Activated T-helper 17 cell treated with anti-CD3 and anti-CD28 coated beads, Interleukin-2, amount 50 U/mL, for 72 hours (primary cell): Measurements from ENCODE around the gene HOXD10. TPM values are rescaled to one million over a fixed set of nuclear protein-coding genes. Genes with fewer than 3 reads are reported as not detected.

Experiments
- ATAC-seq: fragments of 150-1000 bp; cut with Tn5 transposase; replicated peaks from 2 replicates; pipeline ENCODE4 v1.10.0; 2021; ENCODE audit warnings: mild to moderate bottlenecking, moderate library complexity
- H3K27ac Mint-ChIP-seq: one replicate; pipeline ENCODE4 v1.8.0; 2022; ENCODE audit warnings: mixed read lengths
- H3K27me3 Mint-ChIP-seq: one replicate; pipeline ENCODE4 v1.8.0; 2022; ENCODE audit warnings: mixed read lengths
- H3K36me3 Mint-ChIP-seq: one replicate; pipeline ENCODE4 v1.8.0; 2022; ENCODE audit warnings: low read depth, mild to moderate bottlenecking, mixed read lengths
- H3K4me1 Mint-ChIP-seq: one replicate; pipeline ENCODE4 v1.8.0; 2022; ENCODE audit warnings: mixed read lengths
- H3K4me3 Mint-ChIP-seq: one replicate; pipeline ENCODE4 v1.8.0; 2022; ENCODE audit warnings: mild to moderate bottlenecking, mixed read lengths
- H3K9me3 Mint-ChIP-seq: one replicate; pipeline ENCODE4 v1.8.0; 2022; ENCODE audit warnings: mixed read lengths
- total RNA-seq, 2 donors: library from RNA; stranded (reverse); gene quantifications; one replicate each; pipeline ENCODE4 v1.2.3, GENCODE V29; 2022

Gene HOXD10
- total RNA-seq, 2 donors from 2014 or later, result not detected

- no peak for ATAC-seq
- H3K4me3 Mint-ChIP-seq, result no peak overlapping the region
- H3K27me3 Mint-ChIP-seq, result peaks cover 74% of the 10 kb centered on the region
- no peak overlapping the region for H3K27ac Mint-ChIP-seq
- peaks cover 4% of the 10 kb centered on the region for H3K4me1 Mint-ChIP-seq
- peaks cover 4% of the 10 kb centered on the region for H3K9me3 Mint-ChIP-seq
- H3K36me3 Mint-ChIP-seq, result peaks cover 30% of the 10 kb centered on the region
Observed at GRCh38 chr2:176134035-176134434, 17.5 kb downstream of the HOXD10 start.

DNA sequence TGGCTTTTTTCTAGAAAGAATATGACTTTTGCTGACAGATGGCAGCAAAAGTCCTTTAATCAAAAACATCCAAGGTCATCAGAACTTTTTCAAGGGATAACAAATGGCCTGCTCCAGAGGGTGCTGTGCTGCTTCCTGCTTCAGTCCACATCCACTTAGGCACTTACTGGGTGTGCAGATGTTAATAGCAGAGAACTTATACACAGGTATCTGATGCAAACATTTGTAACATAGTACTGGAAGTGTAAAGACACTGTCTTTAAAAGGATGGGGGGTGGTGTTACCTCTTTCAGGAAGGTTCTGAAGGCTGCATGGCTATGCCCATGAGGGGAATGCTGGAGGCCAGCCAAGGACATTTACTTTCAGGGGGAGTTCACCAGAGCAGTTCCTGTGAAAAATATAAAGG, 18.5 kb downstream of the HOXD10 start:
- Mint-ChIP-seq H3K4me1 (peaks cover 4% of the 10 kb centered on the region), H3K27me3 (peaks cover 81% of the 10 kb centered on the region), H3K27ac (no peak overlapping the region), H3K9me3 (peaks cover 4% of the 10 kb centered on the region), H3K4me3 (peak overlapping the region; percentile 40), H3K36me3 (peaks cover 34% of the 10 kb centered on the region)
- no peak for ATAC-seq

GRCh38 chr2:176136374-176137251, 20.0 kb downstream of the HOXD10 start:
- peaks cover 4% of the 10 kb centered on the region for H3K4me1 Mint-ChIP-seq
- no peak for ATAC-seq
- peaks cover 25% of the 10 kb centered on the region for H3K36me3 Mint-ChIP-seq
- peaks cover 80% of the 10 kb centered on the region for H3K27me3 Mint-ChIP-seq
- H3K27ac Mint-ChIP-seq, result no peak overlapping the region
- H3K4me3 Mint-ChIP-seq, result no peak overlapping the region
- H3K9me3 Mint-ChIP-seq, result peaks cover 4% of the 10 kb centered on the region

GRCh38 chr2:176137252-176137580, 20.6 kb downstream of the HOXD10 start:
- Mint-ChIP-seq H3K4me3 (no peak overlapping the region), H3K4me1 (peaks cover 4% of the 10 kb centered on the region), H3K27ac (no peak overlapping the region), H3K36me3 (peaks cover 23% of the 10 kb centered on the region), H3K9me3 (peaks cover 4% of the 10 kb centered on the region), H3K27me3 (peaks cover 80% of the 10 kb centered on the region)
- no peak for ATAC-seq

DNA sequence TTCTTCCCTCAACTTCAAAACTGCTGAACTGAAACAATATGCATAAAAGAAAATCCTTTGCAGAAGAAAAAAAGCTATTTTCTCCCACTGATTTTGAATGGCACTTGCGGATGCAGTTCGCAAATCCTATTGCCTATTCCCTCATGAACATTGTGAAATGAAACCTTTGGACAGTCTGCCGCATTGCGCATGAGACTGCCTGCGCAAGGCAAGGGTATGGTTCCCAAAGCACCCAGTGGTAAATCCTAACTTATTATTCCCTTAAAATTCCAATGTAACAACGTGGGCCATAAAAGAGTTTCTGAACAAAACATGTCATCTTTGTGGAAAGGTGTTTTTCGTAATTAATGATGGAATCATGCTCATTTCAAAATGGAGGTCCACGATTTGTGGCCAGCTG, 21.3 kb downstream of the HOXD10 start:
- Mint-ChIP-seq H3K9me3 (peaks cover 4% of the 10 kb centered on the region), H3K27ac (no peak overlapping the region), H3K4me3 (no peak overlapping the region), H3K27me3 (peaks cover 77% of the 10 kb centered on the region), H3K4me1 (no peaks in the 10 kb centered on the region), H3K36me3 (peaks cover 19% of the 10 kb centered on the region)
- no peak for ATAC-seq

DNA sequence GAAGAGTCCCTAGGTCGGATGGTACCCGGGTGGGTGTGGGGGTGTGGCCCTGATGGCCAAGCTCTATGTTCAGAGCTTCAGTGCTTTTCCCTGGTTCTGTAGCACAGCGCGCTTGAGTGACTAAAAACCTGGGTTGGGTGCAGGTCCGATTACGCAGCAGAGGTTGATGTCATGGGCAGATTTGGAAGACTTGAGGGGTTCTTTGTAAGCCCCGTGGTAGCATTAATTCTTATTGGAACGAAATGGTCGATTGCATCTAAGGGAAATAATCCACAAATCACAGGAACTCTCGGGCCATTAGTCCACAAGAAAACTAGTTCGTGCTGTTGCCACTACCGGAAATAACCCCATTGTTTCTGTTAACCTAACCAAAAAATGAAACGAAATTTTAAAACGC, 21.9 kb downstream of the HOXD10 start:
- peaks cover 78% of the 10 kb centered on the region for H3K27me3 Mint-ChIP-seq
- no peaks in the 10 kb centered on the region for H3K4me1 Mint-ChIP-seq
- peak overlapping the region; percentile 10 for H3K4me3 Mint-ChIP-seq
- H3K9me3 Mint-ChIP-seq, result peaks cover 4% of the 10 kb centered on the region
- H3K27ac Mint-ChIP-seq, result no peak overlapping the region
- peaks cover 19% of the 10 kb centered on the region for H3K36me3 Mint-ChIP-seq
- ATAC-seq, result no peak

DNA sequence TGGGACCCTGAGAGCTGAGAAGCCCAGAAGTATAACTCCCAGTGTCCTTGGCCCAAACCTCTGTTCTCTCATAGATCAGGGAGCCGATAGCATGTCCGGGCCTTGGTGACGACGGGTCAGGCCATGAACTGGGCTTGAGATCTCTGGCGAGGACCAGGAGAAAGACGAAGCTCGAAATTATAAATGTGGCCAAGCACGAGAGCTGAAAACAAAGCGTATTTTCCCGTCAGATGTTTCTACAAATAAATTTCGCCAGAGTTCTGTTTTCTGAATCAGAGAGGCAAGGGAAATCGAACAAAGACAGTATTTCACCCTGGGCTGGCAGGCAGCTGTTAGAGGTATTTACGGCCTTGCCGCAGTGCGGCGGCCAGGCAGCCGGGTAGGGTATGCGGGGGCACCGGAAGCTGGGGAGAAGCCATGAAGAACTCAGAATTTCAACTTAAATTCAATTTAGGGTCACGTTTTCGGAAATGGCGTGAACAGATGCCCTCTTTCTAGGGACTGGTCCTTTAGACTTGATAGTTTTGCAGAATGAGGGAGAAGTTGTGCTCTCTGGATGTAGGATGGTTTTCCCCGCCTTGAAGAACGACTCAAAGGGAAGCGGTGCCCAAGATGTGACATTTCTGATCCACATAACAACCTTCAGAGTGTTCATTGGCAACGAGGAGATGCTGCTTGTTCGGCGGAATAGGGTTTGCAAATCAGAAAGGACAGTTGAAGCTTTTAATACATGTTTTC, 22.5 kb downstream of the HOXD10 start:
- H3K27ac Mint-ChIP-seq, result no peak overlapping the region
- H3K9me3 Mint-ChIP-seq, result peaks cover 4% of the 10 kb centered on the region
- H3K27me3 Mint-ChIP-seq, result peaks cover 78% of the 10 kb centered on the region
- ATAC-seq, result no peak
- peaks cover 19% of the 10 kb centered on the region for H3K36me3 Mint-ChIP-seq
- peak overlapping the region; percentile 10 for H3K4me3 Mint-ChIP-seq
- H3K4me1 Mint-ChIP-seq, result no peaks in the 10 kb centered on the region

DNA sequence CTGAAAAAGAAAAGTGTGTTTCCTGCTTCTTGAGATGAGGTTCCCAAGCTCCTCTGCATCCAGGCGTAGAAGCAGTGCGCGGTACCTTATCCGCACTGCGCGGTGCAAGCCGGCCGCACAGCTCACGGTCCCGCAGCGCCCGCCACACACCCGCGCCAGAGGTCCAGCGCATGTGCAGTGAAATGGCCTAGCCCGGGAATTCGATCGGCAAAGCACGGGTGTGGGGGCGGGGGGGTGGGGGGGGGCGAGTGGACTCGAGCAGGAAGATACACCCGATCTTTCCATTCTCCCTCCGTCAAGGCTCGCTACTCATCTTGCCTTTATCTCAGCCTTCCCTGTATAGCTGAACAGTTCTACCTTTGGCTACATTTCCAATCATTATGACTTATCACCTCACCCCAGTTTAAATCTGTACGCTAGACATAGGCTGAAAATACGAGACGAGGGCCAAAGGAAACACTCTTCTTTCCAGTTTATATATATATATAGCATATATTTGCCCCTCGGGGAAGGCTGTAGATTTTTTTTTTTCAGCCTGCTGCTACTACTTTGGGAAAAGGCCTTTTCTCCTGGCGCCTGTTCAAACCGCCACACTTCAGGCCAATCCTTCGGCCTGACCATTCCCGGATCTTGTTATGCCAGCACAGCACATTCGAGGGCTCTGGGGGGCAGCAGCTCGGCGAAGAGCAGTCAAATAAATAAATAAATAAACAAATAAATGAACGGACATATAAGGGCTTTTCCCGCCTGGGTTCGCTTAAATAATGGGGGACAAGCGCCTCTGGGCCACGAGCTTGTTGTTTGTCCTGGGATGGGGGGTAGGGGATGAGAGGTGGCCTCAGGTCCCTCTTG, 23.3 kb downstream of the HOXD10 start:
- Mint-ChIP-seq H3K4me3 (no peak overlapping the region), H3K27me3 (peaks cover 76% of the 10 kb centered on the region), H3K27ac (no peak overlapping the region), H3K36me3 (peaks cover 19% of the 10 kb centered on the region), H3K4me1 (no peaks in the 10 kb centered on the region), H3K9me3 (peaks cover 4% of the 10 kb centered on the region)
- ATAC-seq, result no peak

- H3K27me3 Mint-ChIP-seq, result peaks cover 74% of the 10 kb centered on the region
- no peak overlapping the region for H3K27ac Mint-ChIP-seq
- H3K36me3 Mint-ChIP-seq, result peaks cover 15% of the 10 kb centered on the region
- H3K4me3 Mint-ChIP-seq, result peak overlapping the region; percentile 8
- no peaks in the 10 kb centered on the region for H3K4me1 Mint-ChIP-seq
- peaks cover 4% of the 10 kb centered on the region for H3K9me3 Mint-ChIP-seq
- peak; percentile 76 for ATAC-seq
Observed at GRCh38 chr2:176140513-176141317, 24.1 kb downstream of the HOXD10 start.

- ATAC-seq, result no peak
- H3K27ac Mint-ChIP-seq, result no peak overlapping the region
- peaks cover 4% of the 10 kb centered on the region for H3K9me3 Mint-ChIP-seq
- peaks cover 80% of the 10 kb centered on the region for H3K27me3 Mint-ChIP-seq
- no peak overlapping the region for H3K4me3 Mint-ChIP-seq
- H3K36me3 Mint-ChIP-seq, result peaks cover 13% of the 10 kb centered on the region
- H3K4me1 Mint-ChIP-seq, result no peaks in the 10 kb centered on the region
Observed at GRCh38 chr2:176142281-176142680, 25.7 kb downstream of the HOXD10 start.

- no peak overlapping the region for H3K4me3 Mint-ChIP-seq
- H3K36me3 Mint-ChIP-seq, result peaks cover 3% of the 10 kb centered on the region
- H3K4me1 Mint-ChIP-seq, result no peaks in the 10 kb centered on the region
- peaks cover 78% of the 10 kb centered on the region for H3K27me3 Mint-ChIP-seq
- no peak for ATAC-seq
- no peaks in the 10 kb centered on the region for H3K9me3 Mint-ChIP-seq
- no peak overlapping the region for H3K27ac Mint-ChIP-seq
Observed at GRCh38 chr2:176145085-176145969, 28.7 kb downstream of the HOXD10 start.

DNA sequence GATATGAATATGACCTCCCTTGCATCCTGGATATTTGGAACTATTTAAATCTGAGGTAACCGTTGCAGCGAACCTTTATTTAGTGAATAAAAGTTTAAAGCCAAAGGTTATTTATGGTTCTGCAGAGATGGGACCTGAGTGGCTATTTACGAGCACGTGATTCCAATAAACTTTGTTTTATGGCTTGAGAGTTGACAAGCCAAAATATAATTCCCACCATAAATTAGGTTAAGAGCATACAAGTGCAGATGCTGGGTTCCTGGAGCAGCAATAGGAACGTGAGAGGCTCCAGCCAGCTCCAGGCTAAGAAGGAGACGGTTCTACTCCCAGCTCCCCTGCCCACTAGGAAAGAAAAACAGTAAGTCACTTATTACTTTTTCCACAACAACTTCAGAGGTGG, 29.5 kb downstream of the HOXD10 start:
- H3K4me1 Mint-ChIP-seq, result no peaks in the 10 kb centered on the region
- no peak overlapping the region for H3K27ac Mint-ChIP-seq
- H3K9me3 Mint-ChIP-seq, result no peaks in the 10 kb centered on the region
- no peak for ATAC-seq
- peaks cover 81% of the 10 kb centered on the region for H3K27me3 Mint-ChIP-seq
- no peak overlapping the region for H3K4me3 Mint-ChIP-seq
- peaks cover 4% of the 10 kb centered on the region for H3K36me3 Mint-ChIP-seq

DNA sequence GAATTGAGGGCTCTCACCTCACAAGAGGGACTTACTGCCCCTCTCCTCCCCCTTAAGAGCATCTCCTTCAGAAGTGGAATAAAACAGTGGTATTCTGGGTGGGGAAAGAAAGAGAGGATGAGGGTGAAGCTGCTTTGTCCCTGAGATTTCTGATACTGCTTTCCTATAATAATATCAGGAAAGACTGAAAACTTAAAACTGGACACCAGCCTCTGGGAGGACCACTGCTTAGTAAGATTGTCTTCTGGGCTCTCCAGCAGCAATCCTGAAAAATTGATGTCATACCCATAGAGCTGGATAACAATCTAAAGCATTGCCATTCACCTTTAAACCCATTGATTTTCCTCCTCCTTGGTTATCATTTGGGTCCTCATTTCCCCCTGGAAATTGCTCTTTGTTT, 30.1 kb downstream of the HOXD10 start:
- H3K27me3 Mint-ChIP-seq, result peaks cover 80% of the 10 kb centered on the region
- H3K27ac Mint-ChIP-seq, result no peak overlapping the region
- no peak for ATAC-seq
- H3K4me3 Mint-ChIP-seq, result no peak overlapping the region
- no peaks in the 10 kb centered on the region for H3K9me3 Mint-ChIP-seq
- peaks cover 4% of the 10 kb centered on the region for H3K36me3 Mint-ChIP-seq
- H3K4me1 Mint-ChIP-seq, result no peaks in the 10 kb centered on the region
